Vagina (tissue), 2 donors: ENCODE results near the gene BTBD17.

Source experiments
- CTCF ChIP-seq, 3 experiments: fragments of 450-650 bp in 2 of 3; fragments of 200-600 bp in 1 of 3; sonication (generic) in 1 of 3; IDR thresholded peaks; one replicate each; pipeline ENCODE4 v1.5.1; 2017 to 2019; ENCODE audit warnings: antibody characterized with exemption in 3 of 3, mild to moderate bottlenecking in 2 of 3, moderate library complexity in 2 of 3
- POLR2AphosphoS5 ChIP-seq, 2 donors: sonication (generic); formaldehyde crosslinking; IDR thresholded peaks; one replicate each; pipeline ENCODE4 v1.9.0; 2017; ENCODE audit warnings: antibody characterized with exemption in 2 of 2, mild to moderate bottlenecking in 2 of 2, low read depth in 1 of 2; ENCODE audit not compliant: insufficient read depth in 1 of 2

- TF ChIP-seq CTCF (IDR thresholded peaks at IDR 0.05) (no peak), POLR2AphosphoS5 (IDR thresholded peaks at IDR 0.05; ENCODE audit: insufficient read depth in 1 of 2, low read depth in 1 of 2) (no peak)
Measured at GRCh38 chr17:74369665-74370490, 8.2 kb upstream of the BTBD17 start.
